RWPE2 (cell line): ENCODE measurements around the gene CCDC201.

Experiments used
- ATAC-seq: fragments of 200-7000 bp; cut with Tn5 transposase; 3 replicates; pipeline ENCODE4 v1.9.1; 2021; ENCODE audit warnings: low read depth
- DNase-seq: peaks from one replicate; pipeline ENCODE4 v3.0.0-alpha.2; 2020; ENCODE audit warnings: low spot score
- H3K27ac ChIP-seq: fragments of 450-650 bp; 2 replicates; pipeline ENCODE4 v1.5.1; 2017; ENCODE audit warnings: mild to moderate bottlenecking; ENCODE audit not compliant: poor library complexity, severe bottlenecking
- H3K27me3 ChIP-seq: fragments of 250-450 bp; sonication (Bioruptor Pico); 2 replicates; pipeline ENCODE4 v1.5.1; 2021; ENCODE audit warnings: mild to moderate bottlenecking, moderate library complexity; ENCODE audit not compliant: insufficient read depth, poor library complexity, severe bottlenecking
- H3K36me3 ChIP-seq: fragments of 250-450 bp; sonication (Bioruptor Pico); 2 replicates; pipeline ENCODE4 v1.5.1; 2020; ENCODE audit warnings: low read depth, mild to moderate bottlenecking, moderate library complexity
- H3K4me1 ChIP-seq: fragments of 250-450 bp; sonication (Bioruptor Pico); 2 replicates; pipeline ENCODE4 v1.5.1; 2021; ENCODE audit warnings: mild to moderate bottlenecking, moderate library complexity; ENCODE audit not compliant: insufficient read depth, poor library complexity, severe bottlenecking
- H3K4me3 ChIP-seq: fragments of 250-450 bp; sonication (Bioruptor Pico); 2 replicates; pipeline ENCODE4 v1.5.1; 2021; ENCODE audit warnings: mild to moderate bottlenecking, moderate library complexity; ENCODE audit not compliant: severe bottlenecking
- H3K9me3 ChIP-seq: fragments of 250-450 bp; sonication (Bioruptor Pico); 2 replicates; pipeline ENCODE4 v1.5.1; 2021; ENCODE audit warnings: mild to moderate bottlenecking, moderate library complexity; ENCODE audit not compliant: severe bottlenecking
- CTCF ChIP-seq: fragments of 450-650 bp; IDR thresholded peaks from one replicate; pipeline ENCODE4 v1.5.1; 2017; ENCODE audit warnings: mild to moderate bottlenecking, moderate library complexity; ENCODE audit not compliant: poor library complexity, severe bottlenecking

CCDC201 gene

GRCh38 chr7:45894665-45895062 is 21.8 kb upstream of the CCDC201 start:
- DNase-seq (no peak), ATAC-seq (no peak)
- no peaks in the 10 kb centered on the region for H3K27me3 ChIP-seq

GRCh38 chr7:45893996-45894664 is 21.2 kb upstream of the CCDC201 start:
- TF ChIP-seq CTCF = no peak

More at GRCh38 chr7:45894665-45895062, 21.8 kb upstream of the CCDC201 start:
- no peaks in the 10 kb centered on the region for H3K4me1 ChIP-seq
- TF ChIP-seq CTCF = no peak
- no peaks in the 10 kb centered on the region for H3K36me3 ChIP-seq
- H3K27ac ChIP-seq = no peak overlapping the region
- no peaks in the 10 kb centered on the region for H3K9me3 ChIP-seq
- H3K4me3 ChIP-seq = no peak overlapping the region

GRCh38 chr7:45893374-45893995 is 20.6 kb upstream of the CCDC201 start:
- Histone ChIP-seq H3K27ac (no peak overlapping the region), H3K9me3 (no peaks in the 10 kb centered on the region), H3K27me3 (no peaks in the 10 kb centered on the region), H3K4me1 (no peaks in the 10 kb centered on the region), H3K36me3 (no peaks in the 10 kb centered on the region), H3K4me3 (no peak overlapping the region)
- TF ChIP-seq CTCF = no peak
- ATAC-seq (no peak), DNase-seq (no peak)

More at GRCh38 chr7:45893996-45894664, 21.2 kb upstream of the CCDC201 start:
- H3K36me3 ChIP-seq = no peaks in the 10 kb centered on the region
- H3K27me3 ChIP-seq = no peaks in the 10 kb centered on the region
- no peak overlapping the region for H3K4me3 ChIP-seq
- DNase-seq = no peak
- H3K9me3 ChIP-seq = no peaks in the 10 kb centered on the region
- no peak overlapping the region for H3K27ac ChIP-seq
- H3K4me1 ChIP-seq = no peaks in the 10 kb centered on the region
- no peak for ATAC-seq

GRCh38 chr7:45892407-45893035 is 19.6 kb upstream of the CCDC201 start:
- ATAC-seq = no peak
- H3K27ac ChIP-seq = no peak overlapping the region
- peaks cover 10% of the 10 kb centered on the region for H3K27me3 ChIP-seq
- no peak for TF ChIP-seq CTCF
- no peaks in the 10 kb centered on the region for H3K9me3 ChIP-seq
- H3K4me1 ChIP-seq = no peaks in the 10 kb centered on the region
- no peak overlapping the region for H3K4me3 ChIP-seq
- no peak for DNase-seq
- H3K36me3 ChIP-seq = no peaks in the 10 kb centered on the region
